ENCODE results near the gene RHBDD3. TPM values are rescaled to one million over a fixed set of nuclear protein-coding genes. Genes with fewer than 3 reads are reported as not detected.
A peak's percentile ranks its signal among the peaks of the same experiment; 100 is the strongest.

RHBDD3 gene
- polyA plus RNA-seq, 12 donors = 17.8 to 55.0 (median 20.3) TPM; not detected in 1

- DNase-seq = no peak
Observed at GRCh38 chr22:29307596-29308147, 39.9 kb upstream of the RHBDD3 start.

- DNase-seq = peak; percentile 83
Observed at GRCh38 chr22:29306835-29307595, 39.2 kb upstream of the RHBDD3 start.

- peak; percentile 83 for DNase-seq
Observed at GRCh38 chr22:29306175-29306834, 38.5 kb upstream of the RHBDD3 start, which contains the start of gene GAS2L1. GAS2L1 (plus strand) TSS chr22:29306650; CDS start chr22:29308106, 1,456 bp downstream.

GRCh38 chr22:29305836-29306174 lies 38.0 kb upstream of the RHBDD3 start:
- DNase-seq = no peak

- DNase-seq = no peak
Observed at GRCh38 chr22:29302681-29303465, 35.1 kb upstream of the RHBDD3 start.

- DNase-seq = no peak
Observed at GRCh38 chr22:29302402-29302680, 34.6 kb upstream of the RHBDD3 start.

GRCh38 chr22:29301716-29302401 lies 34.1 kb upstream of the RHBDD3 start:
- DNase-seq = no peak

GRCh38 chr22:29300807-29301601 lies 33.2 kb upstream of the RHBDD3 start:
- DNase-seq = no peak

GRCh38 chr22:29300467-29300806 lies 32.7 kb upstream of the RHBDD3 start:
- DNase-seq = no peak

- DNase-seq = no peak
Observed at GRCh38 chr22:29299136-29299900, 31.5 kb upstream of the RHBDD3 start.

GRCh38 chr22:29298641-29299040 lies 30.9 kb upstream of the RHBDD3 start:
- no peak for DNase-seq

GRCh38 chr22:29292379-29292778 lies 24.6 kb upstream of the RHBDD3 start:
- no peak for DNase-seq

GRCh38 chr22:29291215-29291614 lies 23.4 kb upstream of the RHBDD3 start:
- DNase-seq = no peak

GRCh38 chr22:29290061-29290460 lies 22.3 kb upstream of the RHBDD3 start:
- no peak for DNase-seq

- DNase-seq = no peak
Observed at GRCh38 chr22:29288837-29289236, 21.1 kb upstream of the RHBDD3 start.

GRCh38 chr22:29284196-29284595 lies 16.4 kb upstream of the RHBDD3 start:
- DNase-seq = no peak

- DNase-seq = no peak
Observed at GRCh38 chr22:29277927-29278326, 10.1 kb upstream of the RHBDD3 start.

- no peak for DNase-seq
Observed at GRCh38 chr22:29275819-29276565, 8.2 kb upstream of the RHBDD3 start.

- DNase-seq = no peak
Observed at GRCh38 chr22:29275167-29275566, 7.4 kb upstream of the RHBDD3 start.

- no peak for DNase-seq
Observed at GRCh38 chr22:29272624-29273023, 4.8 kb upstream of the RHBDD3 start.

Data from muscle of arm (tissue), 12 donors.